Endodermal cell (in vitro differentiated cells): ENCODE data around the gene PAXX. TPM values are rescaled to one million over a fixed set of nuclear protein-coding genes. Genes with fewer than 3 reads are reported as not detected.

Source experiments
- DNase-seq: peaks from one replicate; pipeline ENCODE4 v3.0.0-alpha.2; 2017
- H3K27ac ChIP-seq: 2 replicates; pipeline ENCODE4 v1.5.1; 2013; ENCODE audit warnings: mild to moderate bottlenecking, low read depth, low read length, moderate library complexity
- H3K27me3 ChIP-seq: 2 replicates; pipeline ENCODE4 v1.6.1; 2013; ENCODE audit warnings: mild to moderate bottlenecking, low read length, moderate library complexity; ENCODE audit not compliant: insufficient read depth, control insufficient read depth, poor library complexity, severe bottlenecking
- H3K36me3 ChIP-seq: 2 replicates; pipeline ENCODE4 v1.7.0; 2013; ENCODE audit warnings: mild to moderate bottlenecking, low read length, moderate library complexity; ENCODE audit not compliant: control insufficient read depth, insufficient read depth
- H3K4me1 ChIP-seq: one replicate; pipeline ENCODE4 v1.7.0; 2013; ENCODE audit warnings: low read length; ENCODE audit not compliant: control insufficient read depth, insufficient read depth
- H3K4me3 ChIP-seq: 2 replicates; pipeline ENCODE4 v1.5.1; 2013; ENCODE audit warnings: mild to moderate bottlenecking, low read length, moderate library complexity
- H3K9ac ChIP-seq: 2 replicates; pipeline ENCODE4 v1.6.1; 2013; ENCODE audit warnings: mild to moderate bottlenecking, low read length, moderate library complexity; ENCODE audit not compliant: poor library complexity, severe bottlenecking; ENCODE audit errors: extremely low read depth
- H3K9me3 ChIP-seq: 2 replicates; pipeline ENCODE4 v1.6.1; 2013; ENCODE audit warnings: mild to moderate bottlenecking, low read length, moderate library complexity; ENCODE audit not compliant: control insufficient read depth
- H3K27ac Mint-ChIP-seq: 2 replicates; pipeline ENCODE4 v1.8.0; 2020; ENCODE audit warnings: mixed read lengths
- H3K27me3 Mint-ChIP-seq: 2 replicates; pipeline ENCODE4 v1.8.0; 2021; ENCODE audit warnings: mild to moderate bottlenecking, mixed read lengths; ENCODE audit not compliant: insufficient read depth
- H3K36me3 Mint-ChIP-seq: 2 replicates; pipeline ENCODE4 v1.8.0; 2020; ENCODE audit warnings: low read depth, mixed read lengths
- H3K4me1 Mint-ChIP-seq: 2 replicates; pipeline ENCODE4 v1.8.0; 2020; ENCODE audit warnings: mixed read lengths
- H3K4me3 Mint-ChIP-seq: 2 replicates; pipeline ENCODE4 v1.8.0; 2020; ENCODE audit warnings: mild to moderate bottlenecking, moderate library complexity, mixed read lengths
- H3K9me3 Mint-ChIP-seq: 2 replicates; pipeline ENCODE4 v1.8.0; 2020; ENCODE audit warnings: mild to moderate bottlenecking, mixed read lengths
- CTCF ChIP-seq: fragments of 200-600 bp; sonication (generic); conservative IDR thresholded peaks from 2 replicates; pipeline ENCODE4 v1.5.0; 2021; ENCODE audit warnings: antibody characterized with exemption, mild to moderate bottlenecking
- whole genome bisulfite sequencing, 2 experiments: methylation state at CpG; one replicate each; pipeline versions ENCODE4 v1.1.5 to v1.1.7; 2013; ENCODE audit warnings: missing lambda C conversion rate in 2 of 2, mixed read lengths in 1 of 2; ENCODE audit not compliant: insufficient coverage in 1 of 2, insufficient read length in 1 of 2; 5-methylcytosine and 5-hydroxymethylcytosine counted together
- total RNA-seq, 2 donors: library from RNA; stranded (reverse); fragmentation: NEBNext Ultra II Directional in 1 of 2; extraction: Animal tissue kit (Norgen Biotek cat#: 25700) in 1 of 2; gene quantifications; 2 replicates in 1 of 2; 3 replicates in 1 of 2; pipeline ENCODE4 v1.2.1, GENCODE V29; 2021

Gene PAXX
- total RNA-seq, 2 donors from 2014 or later = 58.3 to 66.7 TPM

DNA sequence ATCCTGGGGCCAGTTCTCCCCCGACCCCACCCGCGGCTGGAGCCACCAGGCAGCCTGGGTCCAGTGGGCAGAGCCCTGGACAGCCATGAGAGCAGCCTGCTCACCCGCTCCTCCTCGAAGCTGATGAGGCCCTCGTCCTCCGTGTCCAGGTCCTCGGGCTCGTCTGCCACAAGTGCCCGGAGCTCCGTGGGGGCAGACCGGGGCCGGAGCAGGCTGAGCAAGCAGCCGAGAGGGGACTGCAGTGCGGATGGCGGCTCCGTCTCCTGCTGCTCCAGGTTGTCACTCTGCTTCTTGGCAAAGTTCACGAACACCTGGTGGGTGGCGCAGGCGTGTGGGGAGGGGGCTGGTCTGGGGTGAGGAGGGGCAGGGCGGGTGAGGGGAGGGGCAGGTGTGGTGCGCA lies 16.1 kb downstream of the PAXX start:
- Mint-ChIP-seq H3K4me1 (no peaks in the 10 kb centered on the region), H3K27ac (no peak overlapping the region), H3K36me3 (no peaks in the 10 kb centered on the region), H3K27me3 (peaks cover 3% of the 10 kb centered on the region), H3K9me3 (peaks cover 19% of the 10 kb centered on the region), H3K4me3 (no peak overlapping the region)
- Histone ChIP-seq H3K27me3 (no peaks in the 10 kb centered on the region), H3K27ac (no peak overlapping the region), H3K36me3 (no peaks in the 10 kb centered on the region), H3K4me1 (no peaks in the 10 kb centered on the region), H3K4me3 (no peak overlapping the region), H3K9me3 (no peaks in the 10 kb centered on the region), H3K9ac (no peak overlapping the region)
- DNase-seq = no peak
- WGBS, 2 experiments = 91 to 97% methylated on average over 11 to 22 of the region's 22 CpGs
- no peak for TF ChIP-seq CTCF

DNA sequence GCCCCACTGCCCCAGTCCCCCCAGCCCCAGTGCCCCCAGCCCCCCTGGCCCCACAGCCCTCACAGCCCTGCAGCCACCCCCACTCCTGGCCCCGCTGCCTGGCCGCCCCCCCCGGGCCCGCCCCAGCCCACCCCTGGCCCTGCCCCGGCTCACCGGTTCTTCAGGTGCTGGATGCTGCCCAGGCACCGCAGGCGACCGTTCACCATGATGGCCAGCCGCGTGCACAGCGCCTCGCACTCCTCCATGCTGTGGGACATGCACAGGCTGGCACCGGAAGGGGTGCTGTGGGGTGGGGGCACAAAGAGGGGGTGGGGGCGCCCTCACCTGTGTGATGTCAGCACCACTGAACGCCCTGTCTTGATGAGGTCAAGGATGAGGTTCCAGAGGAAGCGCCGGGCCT lies 17.0 kb downstream of the PAXX start:
- TF ChIP-seq CTCF = no peak

GRCh38 chr9:137009938-137010732 lies 17.9 kb downstream of the PAXX start:
- Mint-ChIP-seq H3K36me3 (no peaks in the 10 kb centered on the region), H3K9me3 (peaks cover 10% of the 10 kb centered on the region), H3K27me3 (no peaks in the 10 kb centered on the region), H3K27ac (no peak overlapping the region), H3K4me3 (no peak overlapping the region), H3K4me1 (no peaks in the 10 kb centered on the region)
- H3K27ac ChIP-seq = no peak overlapping the region
- H3K27me3 ChIP-seq = no peaks in the 10 kb centered on the region
- WGBS, 2 experiments = 95 to 96% methylated on average over 25 to 49 of the region's 49 CpGs
- no peak for TF ChIP-seq CTCF
- H3K9ac ChIP-seq = no peak overlapping the region
- no peaks in the 10 kb centered on the region for H3K36me3 ChIP-seq
- no peaks in the 10 kb centered on the region for H3K4me1 ChIP-seq
- no peak for DNase-seq
- no peaks in the 10 kb centered on the region for H3K9me3 ChIP-seq
- H3K4me3 ChIP-seq = no peak overlapping the region

More for the DNA sequence above, 17.0 kb downstream of the PAXX start:
- H3K36me3 Mint-ChIP-seq = no peaks in the 10 kb centered on the region
- no peaks in the 10 kb centered on the region for H3K4me1 Mint-ChIP-seq
- peaks cover 19% of the 10 kb centered on the region for H3K9me3 Mint-ChIP-seq
- no peaks in the 10 kb centered on the region for H3K36me3 ChIP-seq
- H3K4me3 ChIP-seq = no peak overlapping the region
- H3K4me1 ChIP-seq = no peaks in the 10 kb centered on the region
- H3K27ac Mint-ChIP-seq = no peak overlapping the region
- WGBS, 2 experiments = 92 to 93% methylated on average over 2 to 18 of the region's 18 CpGs
- no peak overlapping the region for H3K27ac ChIP-seq
- no peaks in the 10 kb centered on the region for H3K27me3 ChIP-seq
- H3K4me3 Mint-ChIP-seq = no peak overlapping the region
- H3K9me3 ChIP-seq = no peaks in the 10 kb centered on the region
- no peak overlapping the region for H3K9ac ChIP-seq
- no peak for DNase-seq
- H3K27me3 Mint-ChIP-seq = peaks cover 3% of the 10 kb centered on the region
